Psoas muscle (tissue), 8 donors: ENCODE results near the gene ATP5MG. TPM values are rescaled to one million over a fixed set of nuclear protein-coding genes. Genes with fewer than 3 reads are reported as not detected.

ENCODE experiments used
- ATAC-seq, 4 donors: fragments of 200-7000 bp; cut with Tn5 transposase; one replicate each; pipeline ENCODE4 v1.9.1; 2020; ENCODE audit warnings: moderate library complexity in 3 of 4, mild to moderate bottlenecking in 2 of 4
- DNase-seq, 2 donors: peaks; one replicate each; pipeline ENCODE4 v3.0.0-alpha.2; 2020
- H3K27ac ChIP-seq: fragments of 200-600 bp; one replicate; pipeline ENCODE4 v1.8.0; 2022
- H3K27me3 ChIP-seq, 3 donors: fragments of 200-600 bp in 1 of 3; one replicate each; pipeline versions ENCODE4 v1.6.1 to v1.8.0; 2013 to 2022; ENCODE audit warnings: low read length in 2 of 3, mild to moderate bottlenecking in 2 of 3, moderate library complexity in 1 of 3; ENCODE audit not compliant: insufficient read depth in 3 of 3
- H3K36me3 ChIP-seq, 2 donors: fragments of 200-600 bp in 1 of 2; one replicate each; pipeline versions ENCODE4 v1.6.1 to v1.8.0; 2013 to 2022; ENCODE audit warnings: low read depth in 1 of 2, mild to moderate bottlenecking in 1 of 2, moderate library complexity in 1 of 2; ENCODE audit not compliant: insufficient read depth in 1 of 2
- H3K4me1 ChIP-seq: fragments of 200-600 bp; one replicate; pipeline ENCODE4 v1.8.0; 2022
- H3K4me3 ChIP-seq: fragments of 200-600 bp; one replicate; pipeline ENCODE4 v1.8.0; 2022; ENCODE audit warnings: mild to moderate bottlenecking
- H3K9me3 ChIP-seq: fragments of 200-600 bp; one replicate; pipeline ENCODE4 v1.8.0; 2022
- CTCF ChIP-seq: fragments of 200-600 bp; IDR thresholded peaks from one replicate; pipeline ENCODE4 v1.8.0; 2022; ENCODE audit warnings: antibody characterized with exemption
- WGBS, 3 donors: extraction: QIAGEN DNeasy Blood & Tissue Kit; methylation state at CpG; one replicate each; pipeline versions ENCODE4 v1.1.6 to v1.1.7; 2013; 5-methylcytosine and 5-hydroxymethylcytosine counted together
- intact Hi-C, 2 donors: fragments of 100-400 bp; cut with DNase I; formaldehyde crosslinking; loops; one replicate each; pipeline versions ENCODE4 v1.11.0 to v1.14.2; 2022
- polyA plus RNA-seq, 3 donors: library from polyadenylated mRNA; stranded (reverse); fragments of 200-250 nt; gene quantifications; one replicate each; pipeline ENCODE4 v1.2.3, GENCODE V29; 2013
- total RNA-seq, 4 donors: library from RNA; stranded (reverse); fragmentation: NEBNext Ultra II Directional in 2 of 4; extraction: Animal tissue kit (Norgen Biotek cat#: 25700) in 2 of 4; gene quantifications; one replicate each; pipeline versions ENCODE4 v1.2.1 to v1.2.4, GENCODE V29; 2021 to 2023
- donor health status: healthy with polysubstance abuse.
- donor health status: DM: no; HTN: no; CAD: no; lungs with moderate emphysema.
- donor health status: Bipolar disorder and iron deficiency.
- donor health status: healthy.
- donor health status: DM: yes; HTN: yes; CAD: no.
- donor health status: DM: no; HTN: no; CAD: no.
- donor health status: DM: no; HTN: no; CAD: no.
- donor health status: DM: yes; HTN: yes; CAD: no.

Gene ATP5MG
- total and polyA plus RNA-seq, 7 donors: 180 to 340 (median 237) TPM

GRCh38 chr11:118437208-118438125, 36.1 kb downstream of the ATP5MG start:
- Histone ChIP-seq H3K4me1 (peaks cover 48% of the 10 kb centered on the region), H3K4me3 (peak overlapping the region; percentile 97), H3K9me3 (no peaks in the 10 kb centered on the region), H3K36me3 (peaks cover 0 to 3% of the 10 kb centered on the region in 2 donors), H3K27me3 (no peaks in the 10 kb centered on the region), H3K27ac (peak overlapping the region; percentile 80)
- ATAC-seq: no peak
- TF ChIP-seq CTCF: no peak
- intact Hi-C loops: loop anchor here (5.0 kb wide), 1 partner anchor 35 kb away; the partner anchor contains the start of gene ATP5MG (in 2 of the 2)
- DNase-seq: peak; percentile 25 to 57
- 1 to 5% (median 3%) methylated on average over 26 to 28 of the region's 28 CpGs for WGBS, 3 donors

GRCh38 chr11:118438314-118438931, 37.0 kb downstream of the ATP5MG start:
- DNase-seq (peak in 1 of 2 donors; percentile 14), ATAC-seq (no peak)
- peak overlapping the region; percentile 97 for H3K4me3 ChIP-seq
- H3K9me3 ChIP-seq: no peaks in the 10 kb centered on the region
- H3K27ac ChIP-seq: peak overlapping the region; percentile 80
- intact Hi-C loops: loop anchor here (5.0 kb wide), 1 partner anchor 36 kb away; the partner anchor contains the start of gene ATP5MG (in 2 of the 2)
- 17 to 30% (median 18%) methylated on average over 14 of the region's 14 CpGs for WGBS, 3 donors
- H3K4me1 ChIP-seq: peaks cover 57% of the 10 kb centered on the region
- no peaks in the 10 kb centered on the region for H3K27me3 ChIP-seq
- no peak for TF ChIP-seq CTCF
- H3K36me3 ChIP-seq: peaks cover 0 to 3% of the 10 kb centered on the region in 2 donors

- H3K4me1 ChIP-seq: peaks cover 54% of the 10 kb centered on the region
Measured at GRCh38 chr11:118439646-118440045, 38.2 kb downstream of the ATP5MG start.

GRCh38 chr11:118441770-118442275, 40.4 kb downstream of the ATP5MG start:
- Histone ChIP-seq H3K9me3 (no peaks in the 10 kb centered on the region), H3K4me1 (peaks cover 54% of the 10 kb centered on the region), H3K27me3 (no peaks in the 10 kb centered on the region), H3K4me3 (no peak overlapping the region), H3K27ac (no peak overlapping the region), H3K36me3 (peaks cover 0 to 3% of the 10 kb centered on the region in 2 donors)
- TF ChIP-seq CTCF: no peak
- intact Hi-C loops: no loop called here
- DNase-seq: no peak
- ATAC-seq: no peak
- WGBS, 3 donors: 36 to 50% (median 39%) methylated on average over 3 of the region's 3 CpGs

More at GRCh38 chr11:118439646-118440045, 38.2 kb downstream of the ATP5MG start:
- intact Hi-C loops: loop anchor here (5.0 kb wide), 1 partner anchor 37 kb away; the partner anchor contains the start of gene ATP5MG (in 2 of the 2)
- no peak overlapping the region for H3K27ac ChIP-seq
- DNase-seq (no peak), ATAC-seq (no peak)
- H3K4me3 ChIP-seq: no peak overlapping the region
- no peak for TF ChIP-seq CTCF
- H3K9me3 ChIP-seq: no peaks in the 10 kb centered on the region
- H3K36me3 ChIP-seq: peaks cover 0 to 3% of the 10 kb centered on the region in 2 donors
- no peaks in the 10 kb centered on the region for H3K27me3 ChIP-seq
